Measurements from ENCODE around the gene GLRX3. TPM values are rescaled to one million over a fixed set of nuclear protein-coding genes. Genes with fewer than 3 reads are reported as not detected.

The GLRX3 gene
- total and polyA plus RNA-seq, 10 of the 15 experiments (the other 5 are each of a cell fraction or from before 2014, with no cell fraction given), result 94.7 to 209 (median 131) TPM

GRCh38 chr10:130200179-130201042 is 64.2 kb downstream of the GLRX3 start:
- in situ Hi-C loops (cut with MboI), result no loop called here
- WGBS (ENCODE audit: insufficient coverage, insufficient replicate concordance, low lambda C conversion rate, missing lambda C conversion rate), result 63% methylated on average over 26 of the region's 26 CpGs
- TF ChIP-seq BMI1 (IDR thresholded peaks at IDR 0.05; ENCODE audit: borderline replicate concordance), result no peak
- TF ChIP-seq BCL11A (IDR thresholded peaks at IDR 0.05; ENCODE audit: low read depth, low read length), result no peak
- no peak for TF ChIP-seq CBX5 (IDR thresholded peaks at IDR 0.05; ENCODE audit: low read depth)
- no peak for TF ChIP-seq USF1 (IDR thresholded peaks at IDR 0.05; ENCODE audit: borderline replicate concordance, extremely low read length, insufficient read depth, low read depth, low read length)
- no peak for TF ChIP-seq IRF3 (IDR thresholded peaks at IDR 0.05)
- no peak overlapping the region for H3K4me3 ChIP-seq
- H4K20me1 ChIP-seq (ENCODE audit: control insufficient read depth, insufficient read depth), result no peaks in the 10 kb centered on the region
- H3K9me3 ChIP-seq (replicated peaks; ENCODE audit: control insufficient read depth, insufficient read depth, low read length), result no peaks in the 10 kb centered on the region
- no peak overlapping the region for H3K27ac ChIP-seq (ENCODE audit: control insufficient read depth, insufficient read depth)
- POLR2A ChIA-PET, result no interaction called here
- RAD21 ChIA-PET (ENCODE audit: unreplicated experiment), result no interaction called here
- FAIRE-seq (no peak), ATAC-seq (no peak), DNase-seq (ENCODE audit: low read depth, low spot score) (no peak)
- no peaks in the 10 kb centered on the region for H3K36me3 ChIP-seq (ENCODE audit: control insufficient read depth in 2 of 2, insufficient read depth in 2 of 2, low read length in 1 of 2)
- intact Hi-C loops (cut with micrococcal nuclease; ENCODE audit: unreplicated experiment), result no loop called here
- no TSS peak for BruUV-seq (replicated peaks)
- H3K27me3 ChIP-seq (replicated peaks in 1 of 2; ENCODE audit: control insufficient read depth in 2 of 2, insufficient read depth in 2 of 2, low read length in 1 of 2), result no peaks in the 10 kb centered on the region
- CTCF ChIA-PET, result no interaction called here
- H3K4me1 ChIP-seq (ENCODE audit: control insufficient read depth, insufficient read depth, low read length), result no peaks in the 10 kb centered on the region
- H3K79me2 ChIP-seq (ENCODE audit: control insufficient read depth, insufficient read depth, low read length), result no peaks in the 10 kb centered on the region
- no peak overlapping the region for H3K4me2 ChIP-seq (ENCODE audit: control insufficient read depth, insufficient read depth)
- no peak overlapping the region for H3K9ac ChIP-seq (ENCODE audit: control insufficient read depth, insufficient read depth, low read length)
- SMC1A ChIA-PET (ENCODE audit: uncharacterized antibody, unreplicated experiment), result no interaction called here
- no peak overlapping the region for H2AFZ ChIP-seq (ENCODE audit: control insufficient read depth, low read depth, low read length)
